Measurements from ENCODE around the gene ZNF724.

- TF ChIP-seq JUND (CRISPR knock-in tag; IDR thresholded peaks at IDR 0.05) = no peak
- no peak for TF ChIP-seq ZNF503 (CRISPR knock-in tag; IDR thresholded peaks at IDR 0.05)
- TF ChIP-seq ARNTL (CRISPR knock-in tag; IDR thresholded peaks at IDR 0.05) = no peak
- no peak for TF ChIP-seq ZFP90 (CRISPR knock-in tag; IDR thresholded peaks at IDR 0.05; ENCODE audit: borderline replicate concordance)
- TF ChIP-seq KAT2B (IDR thresholded peaks at IDR 0.05; ENCODE audit: borderline replicate concordance, low read depth, low read length) = no peak
- no peak for TF ChIP-seq USF2 (IDR thresholded peaks at IDR 0.05; ENCODE audit: low read depth, low read length)
- no peak for TF ChIP-seq USF2 (CRISPR knock-in tag; IDR thresholded peaks at IDR 0.05; ENCODE audit: borderline replicate concordance)
- no peak for TF ChIP-seq PLRG1 (conservative IDR thresholded peaks at IDR 0.05)
- TF ChIP-seq ZNF878 (CRISPR knock-in tag; IDR thresholded peaks at IDR 0.05) = no peak
- no peak for TF ChIP-seq HIVEP1 (CRISPR knock-in tag; IDR thresholded peaks at IDR 0.05)
- no peak for TF ChIP-seq DPF2 (CRISPR knock-in tag; IDR thresholded peaks at IDR 0.05; ENCODE audit: borderline replicate concordance, low read depth)
- TF ChIP-seq CTCF (CRISPR knock-in tag; IDR thresholded peaks at IDR 0.05) = no peak
- TF ChIP-seq EZH2 (conservative IDR thresholded peaks at IDR 0.05; ENCODE audit: low read depth, low read length) = no peak
- TF ChIP-seq HDAC1 (CRISPR knock-in tag; IDR thresholded peaks at IDR 0.05) = no peak
These were observed 22.9 kb upstream of the ZNF724 start for GRCh38 chr19:23273022-23273589.
